Neural cell (in vitro differentiated cells): ENCODE results near the gene CD81.

ENCODE experiments used
- CTCF ChIP-seq: fragments of 450-650 bp; IDR thresholded peaks from 2 replicates; pipeline ENCODE4 v1.5.1; 2014; ENCODE audit warnings: antibody characterized with exemption, mild to moderate bottlenecking, moderate library complexity; ENCODE audit not compliant: poor library complexity, severe bottlenecking
- EP300 ChIP-seq: fragments of 450-650 bp; conservative IDR thresholded peaks from 2 replicates; pipeline ENCODE4 v1.6.1; 2014; ENCODE audit warnings: antibody characterized with exemption, mild to moderate bottlenecking, moderate library complexity; ENCODE audit not compliant: poor library complexity, severe bottlenecking
- EZH2 ChIP-seq: fragments of 200-600, 300-800 bp; shearing (Covaris generic), sonication (generic); IDR thresholded peaks from 2 replicates; pipeline ENCODE4 v1.6.1; 2014; ENCODE audit warnings: antibody characterized with exemption, low read length, borderline replicate concordance, mild to moderate bottlenecking; ENCODE audit not compliant: insufficient read depth, poor library complexity, severe bottlenecking
- POLR2AphosphoS5 ChIP-seq: IDR thresholded peaks from 2 replicates; pipeline ENCODE4 v1.6.1; 2012
- REST ChIP-seq: IDR thresholded peaks from 2 replicates; pipeline ENCODE4 v1.6.1; 2012; ENCODE audit warnings: borderline replicate concordance

- no peak for TF ChIP-seq EZH2
- TF ChIP-seq REST, result no peak
- no peak for TF ChIP-seq EP300
- TF ChIP-seq POLR2AphosphoS5, result no peak
- TF ChIP-seq CTCF, result no peak
These were observed 48.3 kb upstream of the CD81 start for GRCh38 chr11:2328656-2329354.
